ENCODE measurements around the gene ARHGAP45.

ARHGAP45 gene

DNA sequence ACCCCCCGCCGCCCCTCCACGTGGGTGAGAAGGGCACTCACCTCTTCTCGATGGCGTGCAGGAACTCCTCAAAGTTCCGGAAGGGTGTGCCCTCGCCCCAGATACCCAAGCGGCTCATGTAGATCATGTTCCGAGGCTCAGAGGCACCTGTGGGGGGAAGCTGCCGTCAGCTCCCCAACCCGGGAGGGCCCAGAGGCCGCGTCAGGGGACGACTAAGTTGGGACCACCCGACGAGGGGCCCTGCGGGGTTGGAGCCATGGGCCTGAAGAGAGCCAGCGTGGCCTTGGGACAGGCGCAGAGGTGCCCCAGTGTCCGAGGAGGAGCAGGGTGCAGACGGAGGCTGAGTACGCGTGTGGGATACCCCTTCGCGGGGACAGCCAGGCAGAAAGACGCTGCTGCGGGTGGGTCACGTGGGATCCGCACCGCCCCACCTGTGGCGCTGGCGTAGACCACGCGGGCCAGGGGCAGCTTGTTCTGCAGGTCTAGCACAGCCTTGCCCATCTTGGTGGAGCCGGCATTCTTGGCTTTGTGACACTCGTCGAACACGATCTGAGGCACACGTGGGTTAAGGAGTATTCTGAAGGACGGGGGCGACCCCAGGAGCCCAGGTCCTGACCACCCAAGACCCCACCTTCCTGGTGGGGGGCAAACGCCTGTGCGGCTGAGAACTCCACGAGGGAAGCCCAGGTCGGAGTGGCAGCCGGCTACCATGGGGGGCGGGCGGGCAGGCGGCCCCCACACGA lies 52.7 kb downstream of the ARHGAP45 start:
- no peaks in the 10 kb centered on the region for H3K27me3 ChIP-seq (ENCODE audit: control insufficient read depth, low read length)

GRCh38 chr19:1121395-1121794 lies 54.4 kb downstream of the ARHGAP45 start:
- H3K9me3 ChIP-seq (ENCODE audit: control insufficient read depth, insufficient read depth, low read length): no peaks in the 10 kb centered on the region
- no peaks in the 10 kb centered on the region for H3K4me1 ChIP-seq (ENCODE audit: control insufficient read depth, low read length)
- H3K27ac ChIP-seq (ENCODE audit: low read depth, low read length): no peak overlapping the region
- no peak for TF ChIP-seq CTCF (IDR thresholded peaks at IDR 0.05; ENCODE audit: low read depth, low read length, poor library complexity, severe bottlenecking)
- no peak for TF ChIP-seq EZH2phosphoT487 (IDR thresholded peaks at IDR 0.05; ENCODE audit: borderline replicate concordance, low read length)
- H3K36me3 ChIP-seq (ENCODE audit: control insufficient read depth, low read length): peaks cover 22% of the 10 kb centered on the region
- no peaks in the 10 kb centered on the region for H4K20me1 ChIP-seq (ENCODE audit: control insufficient read depth, insufficient read depth, low read depth, low read length)
- no peaks in the 10 kb centered on the region for H3K79me2 ChIP-seq (ENCODE audit: control insufficient read depth, low read length)
- no peaks in the 10 kb centered on the region for H3K27me3 ChIP-seq (ENCODE audit: control insufficient read depth, low read length)
- H3K4me3 ChIP-seq (ENCODE audit: low read length): no peak overlapping the region
- H3K9me2 ChIP-seq (replicated peaks; ENCODE audit: control insufficient read depth, low read length): no peaks in the 10 kb centered on the region
- H3F3A ChIP-seq (ENCODE audit: control insufficient read depth, insufficient read depth): no peaks in the 10 kb centered on the region
- H3K4me2 ChIP-seq (ENCODE audit: low read length): no peak overlapping the region

More for the DNA sequence above, 52.7 kb downstream of the ARHGAP45 start:
- Histone ChIP-seq H3K79me2 (ENCODE audit: control insufficient read depth, low read length) (no peaks in the 10 kb centered on the region), H3K4me1 (ENCODE audit: control insufficient read depth, low read length) (no peaks in the 10 kb centered on the region), H3K9me2 (replicated peaks; ENCODE audit: control insufficient read depth, low read length) (no peaks in the 10 kb centered on the region), H3K4me3 (ENCODE audit: low read length) (no peak overlapping the region), H3K4me2 (ENCODE audit: low read length) (no peak overlapping the region), H4K20me1 (ENCODE audit: control insufficient read depth, insufficient read depth, low read depth, low read length) (no peaks in the 10 kb centered on the region), H3K9me3 (ENCODE audit: control insufficient read depth, insufficient read depth, low read length) (no peaks in the 10 kb centered on the region), H3K36me3 (ENCODE audit: control insufficient read depth, low read length) (peaks cover 21% of the 10 kb centered on the region), H3F3A (ENCODE audit: control insufficient read depth, insufficient read depth) (no peaks in the 10 kb centered on the region), H3K27ac (ENCODE audit: low read depth, low read length) (no peak overlapping the region)
- TF ChIP-seq CTCF (IDR thresholded peaks at IDR 0.05; ENCODE audit: low read depth, low read length, poor library complexity, severe bottlenecking) (no peak), EZH2phosphoT487 (IDR thresholded peaks at IDR 0.05; ENCODE audit: borderline replicate concordance, low read length) (no peak)

GRCh38 chr19:1122021-1122971 lies 55.3 kb downstream of the ARHGAP45 start:
- Histone ChIP-seq H3F3A (ENCODE audit: control insufficient read depth, insufficient read depth) (no peaks in the 10 kb centered on the region), H3K9me3 (ENCODE audit: control insufficient read depth, insufficient read depth, low read length) (no peaks in the 10 kb centered on the region), H3K36me3 (ENCODE audit: control insufficient read depth, low read length) (peaks cover 24% of the 10 kb centered on the region), H3K9me2 (replicated peaks; ENCODE audit: control insufficient read depth, low read length) (no peaks in the 10 kb centered on the region), H3K4me3 (ENCODE audit: low read length) (no peak overlapping the region), H3K27ac (ENCODE audit: low read depth, low read length) (no peak overlapping the region), H3K4me2 (ENCODE audit: low read length) (no peak overlapping the region), H3K4me1 (ENCODE audit: control insufficient read depth, low read length) (no peaks in the 10 kb centered on the region), H4K20me1 (ENCODE audit: control insufficient read depth, insufficient read depth, low read depth, low read length) (no peaks in the 10 kb centered on the region), H3K79me2 (ENCODE audit: control insufficient read depth, low read length) (no peaks in the 10 kb centered on the region), H3K27me3 (ENCODE audit: control insufficient read depth, low read length) (no peaks in the 10 kb centered on the region)
- no peak for TF ChIP-seq EZH2phosphoT487 (IDR thresholded peaks at IDR 0.05; ENCODE audit: borderline replicate concordance, low read length)
- no peak for TF ChIP-seq CTCF (IDR thresholded peaks at IDR 0.05; ENCODE audit: low read depth, low read length, poor library complexity, severe bottlenecking)

Measured in DOHH2 (cell line).